ENCODE measurements around the gene ATP6V0C. TPM values are rescaled to one million over a fixed set of nuclear protein-coding genes. Genes with fewer than 3 reads are reported as not detected.

The ATP6V0C gene
- polyA plus RNA-seq, 1 experiment = 32.9 TPM

DNA sequence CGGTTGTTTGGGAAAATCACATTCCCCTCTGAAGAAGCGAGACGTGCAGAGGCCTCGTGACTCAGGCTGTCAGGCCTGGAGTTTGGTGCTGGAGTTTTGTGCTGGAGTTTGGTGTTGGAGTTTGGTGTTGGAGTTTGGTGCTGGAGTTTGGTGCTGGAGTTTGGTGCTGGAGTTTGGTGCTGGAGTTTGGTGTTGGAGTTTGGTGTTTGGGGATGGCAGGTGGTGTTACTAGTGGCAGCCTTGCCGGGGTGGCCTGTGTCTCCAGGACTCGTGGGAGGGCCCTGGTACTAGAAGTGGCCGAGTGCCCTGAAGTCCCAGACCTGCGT is 26.3 kb upstream of the ATP6V0C start:
- DNase-seq (ENCODE audit: low read depth) = no peak
- ChIA-PET POLR2A (no interaction called here), CTCF (interaction anchor here (1.1 to 8.3 kb wide), 3 partner anchors 14 to 147 kb away, joined by 3 to 63 read pairs (median 4); no protein-coding TSS in a partner anchor)

DNA sequence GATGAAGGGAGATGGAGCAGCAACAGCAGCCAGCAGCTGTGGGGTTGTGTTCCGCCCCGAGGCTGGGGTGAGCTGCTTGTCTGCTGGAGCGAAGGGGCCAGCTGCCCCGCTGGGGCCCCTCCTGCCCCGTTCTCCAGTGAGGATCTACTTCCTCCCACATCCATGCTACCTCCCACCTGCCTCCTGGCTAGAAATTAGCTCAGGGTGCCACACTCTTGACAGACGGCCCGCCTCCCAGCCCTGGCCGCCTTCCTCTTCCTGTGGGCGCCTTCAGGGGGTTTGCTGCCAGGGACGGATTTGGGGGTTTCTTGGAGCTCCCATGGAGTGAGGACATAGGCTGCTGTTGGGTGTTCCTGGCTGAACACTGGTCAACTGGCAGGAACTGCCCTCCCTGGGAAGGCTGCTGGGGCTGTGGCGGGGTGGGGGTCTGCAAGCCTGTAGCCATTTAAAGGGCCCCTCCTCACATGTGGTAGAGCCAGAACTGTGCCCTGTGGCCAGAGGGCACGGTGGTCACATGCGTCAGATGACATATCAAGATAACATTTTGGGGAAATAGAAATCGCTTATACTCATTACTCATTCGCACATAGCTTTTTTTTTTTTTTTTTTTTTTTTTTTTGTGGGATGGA is 25.7 kb upstream of the ATP6V0C start:
- no peaks in the 10 kb centered on the region for H3K27me3 ChIP-seq (ENCODE audit: control insufficient read depth, insufficient read depth, low read length)
- ChIA-PET CTCF (interaction anchor here (1.1 to 8.3 kb wide), 3 partner anchors 13 to 148 kb away, joined by 3 to 63 read pairs (median 4); no protein-coding TSS in a partner anchor), POLR2A (interaction anchor here (0.6 kb wide), 1 partner anchor 28 kb away, joined by 5 read pairs; the partner anchor contains the start of gene TEDC2)
- peaks cover 15% of the 10 kb centered on the region for H3K36me3 ChIP-seq (ENCODE audit: control insufficient read depth, insufficient read depth, low read length)
- no peak overlapping the region for H3K4me3 ChIP-seq (ENCODE audit: low read depth, low read length)
- no peak for DNase-seq (ENCODE audit: low read depth)
- TF ChIP-seq, protein P1, sequence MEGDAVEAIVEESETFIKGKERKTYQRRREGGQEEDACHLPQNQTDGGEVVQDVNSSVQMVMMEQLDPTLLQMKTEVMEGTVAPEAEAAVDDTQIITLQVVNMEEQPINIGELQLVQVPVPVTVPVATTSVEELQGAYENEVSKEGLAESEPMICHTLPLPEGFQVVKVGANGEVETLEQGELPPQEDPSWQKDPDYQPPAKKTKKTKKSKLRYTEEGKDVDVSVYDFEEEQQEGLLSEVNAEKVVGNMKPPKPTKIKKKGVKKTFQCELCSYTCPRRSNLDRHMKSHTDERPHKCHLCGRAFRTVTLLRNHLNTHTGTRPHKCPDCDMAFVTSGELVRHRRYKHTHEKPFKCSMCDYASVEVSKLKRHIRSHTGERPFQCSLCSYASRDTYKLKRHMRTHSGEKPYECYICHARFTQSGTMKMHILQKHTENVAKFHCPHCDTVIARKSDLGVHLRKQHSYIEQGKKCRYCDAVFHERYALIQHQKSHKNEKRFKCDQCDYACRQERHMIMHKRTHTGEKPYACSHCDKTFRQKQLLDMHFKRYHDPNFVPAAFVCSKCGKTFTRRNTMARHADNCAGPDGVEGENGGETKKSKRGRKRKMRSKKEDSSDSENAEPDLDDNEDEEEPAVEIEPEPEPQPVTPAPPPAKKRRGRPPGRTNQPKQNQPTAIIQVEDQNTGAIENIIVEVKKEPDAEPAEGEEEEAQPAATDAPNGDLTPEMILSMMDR (IDR thresholded peaks at IDR 0.05; ENCODE audit: insufficient read depth, low read depth, low read length) = no peak

More for the DNA sequence above, 26.3 kb upstream of the ATP6V0C start:
- Histone ChIP-seq H3K4me3 (ENCODE audit: low read depth, low read length) (no peak overlapping the region), H3K36me3 (ENCODE audit: control insufficient read depth, insufficient read depth, low read length) (peaks cover 14% of the 10 kb centered on the region), H3K27me3 (ENCODE audit: control insufficient read depth, insufficient read depth, low read length) (no peaks in the 10 kb centered on the region)
- TF ChIP-seq, protein P1 (IDR thresholded peaks at IDR 0.05; ENCODE audit: insufficient read depth, low read depth, low read length) = no peak

DNA sequence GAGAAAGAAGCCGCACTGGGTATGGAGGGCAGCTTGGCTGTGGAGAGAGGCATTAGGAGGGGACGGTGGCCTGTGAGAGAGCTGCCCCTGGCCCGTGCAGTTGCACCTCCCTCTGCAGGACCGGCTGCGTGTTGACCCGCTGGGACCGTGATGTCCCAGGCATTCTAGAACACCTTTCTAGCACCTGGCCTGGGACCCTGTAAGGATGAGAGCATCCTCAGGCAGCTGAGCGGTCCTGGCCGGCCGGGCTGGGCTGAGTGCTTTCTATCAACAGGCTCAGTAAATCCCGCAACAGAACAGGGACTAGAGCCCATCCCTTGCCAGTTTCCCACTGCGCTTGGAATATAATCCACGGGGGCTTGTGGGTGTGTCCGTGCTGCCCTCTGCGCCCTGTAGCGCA is 24.2 kb upstream of the ATP6V0C start:
- H3K4me3 ChIP-seq (ENCODE audit: low read depth, low read length) = no peak overlapping the region
- peaks cover 15% of the 10 kb centered on the region for H3K36me3 ChIP-seq (ENCODE audit: control insufficient read depth, insufficient read depth, low read length)
- TF ChIP-seq, protein P1 (IDR thresholded peaks at IDR 0.05; ENCODE audit: insufficient read depth, low read depth, low read length) = no peak
- no peaks in the 10 kb centered on the region for H3K27me3 ChIP-seq (ENCODE audit: control insufficient read depth, insufficient read depth, low read length)
- DNase-seq (ENCODE audit: low read depth) = no peak
- POLR2A ChIA-PET = no interaction called here
- CTCF ChIA-PET = interaction anchor here (0.5 to 8.3 kb wide), 4 partner anchors 12 to 242 kb away, joined by 3 to 63 read pairs (median 4); partner anchors contain the start of genes ECI1 and TBC1D24

DNA sequence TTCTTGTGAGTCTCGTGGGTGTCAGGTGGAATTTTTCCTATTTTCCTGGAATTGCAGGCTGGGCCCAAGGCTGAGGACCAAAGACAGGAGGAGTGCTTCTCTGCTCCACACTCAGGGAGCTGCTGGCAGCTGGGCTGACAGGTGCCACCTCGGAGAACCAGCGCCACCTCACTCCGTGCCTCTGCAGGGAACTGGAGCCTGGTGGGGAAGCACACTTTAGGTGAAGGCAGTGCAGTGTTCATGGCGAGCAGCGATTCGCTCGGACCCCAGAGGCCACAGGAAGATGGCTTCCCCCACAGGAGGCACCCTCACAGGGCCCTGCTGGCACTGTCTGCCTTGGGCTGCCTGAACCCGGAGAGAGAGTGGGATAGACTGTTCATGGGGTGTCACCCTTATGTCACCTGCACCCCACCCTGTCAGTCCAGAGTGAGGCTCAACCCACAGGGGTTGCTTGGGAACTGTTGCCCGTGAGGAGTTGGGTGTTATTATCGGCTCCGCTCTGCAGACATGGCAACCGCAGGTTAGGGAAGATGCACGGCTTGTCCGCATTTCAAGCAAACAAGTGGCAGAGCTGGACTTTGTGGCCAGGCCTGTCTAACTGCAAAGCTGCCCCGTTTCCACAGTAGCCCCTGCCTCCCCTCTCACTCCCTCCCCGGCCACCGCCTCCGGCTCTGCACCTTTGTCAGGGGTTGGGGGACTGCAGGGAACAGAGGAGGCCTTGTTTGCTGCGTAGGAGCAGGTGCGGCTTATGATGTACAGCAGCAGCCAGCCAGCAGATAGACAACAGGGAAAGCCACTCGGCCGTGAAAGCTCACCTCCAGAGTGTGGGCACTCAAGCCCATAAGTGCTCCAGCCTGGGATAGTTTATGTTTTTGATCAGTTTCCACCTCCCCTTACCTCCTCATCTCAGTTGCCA is 23.3 kb upstream of the ATP6V0C start:
- peaks cover 15% of the 10 kb centered on the region for H3K36me3 ChIP-seq (ENCODE audit: control insufficient read depth, insufficient read depth, low read length)
- DNase-seq (ENCODE audit: low read depth) = no peak

More for the DNA sequence above, 23.3 kb upstream of the ATP6V0C start:
- Histone ChIP-seq H3K4me3 (ENCODE audit: low read depth, low read length) (no peak overlapping the region), H3K27me3 (ENCODE audit: control insufficient read depth, insufficient read depth, low read length) (no peaks in the 10 kb centered on the region)
- TF ChIP-seq, protein P1 (IDR thresholded peaks at IDR 0.05; ENCODE audit: insufficient read depth, low read depth, low read length) = no peak
- ChIA-PET CTCF (interaction anchor here (0.5 to 3.2 kb wide), 3 partner anchors 11 to 243 kb away, joined by 3 to 19 read pairs (median 4); partner anchors contain the start of gene ECI1), POLR2A (no interaction called here)

Measured in BJ (cell line).